ENCODE measurements around the gene MAN1B1. TPM values are rescaled to one million over a fixed set of nuclear protein-coding genes. Genes with fewer than 3 reads are reported as not detected.

Gene MAN1B1
- total RNA-seq, 1 donor from 2014 or later: 57.7 TPM

GRCh38 chr9:137149942-137150616 lies 63.3 kb downstream of the MAN1B1 start:
- Mint-ChIP-seq H3K4me3 (ENCODE audit: low read depth) (no peak overlapping the region), H3K27me3 (peaks cover 32% of the 10 kb centered on the region), H3K27ac (no peak overlapping the region), H3K36me3 (ENCODE audit: insufficient read depth) (no peaks in the 10 kb centered on the region), H3K4me1 (ENCODE audit: low read depth) (no peaks in the 10 kb centered on the region), H3K9me3 (ENCODE audit: low read depth) (no peaks in the 10 kb centered on the region)
- DNase-seq (ENCODE audit: low spot score, unreplicated experiment): no peak
- no peak for TF ChIP-seq CTCF (IDR thresholded peaks at IDR 0.05; ENCODE audit: unreplicated experiment)

GRCh38 chr9:137150617-137151457 lies 64.1 kb downstream of the MAN1B1 start:
- no peak for TF ChIP-seq CTCF (IDR thresholded peaks at IDR 0.05; ENCODE audit: unreplicated experiment)
- no peaks in the 10 kb centered on the region for H3K9me3 Mint-ChIP-seq (ENCODE audit: low read depth)
- H3K27me3 Mint-ChIP-seq: peaks cover 36% of the 10 kb centered on the region
- no peaks in the 10 kb centered on the region for H3K4me1 Mint-ChIP-seq (ENCODE audit: low read depth)
- no peaks in the 10 kb centered on the region for H3K36me3 Mint-ChIP-seq (ENCODE audit: insufficient read depth)
- DNase-seq (ENCODE audit: low spot score, unreplicated experiment): no peak
- H3K4me3 Mint-ChIP-seq (ENCODE audit: low read depth): no peak overlapping the region
- no peak overlapping the region for H3K27ac Mint-ChIP-seq

GRCh38 chr9:137152844-137153405 lies 66.1 kb downstream of the MAN1B1 start:
- Mint-ChIP-seq H3K27me3 (peaks cover 39% of the 10 kb centered on the region), H3K9me3 (ENCODE audit: low read depth) (no peaks in the 10 kb centered on the region), H3K36me3 (ENCODE audit: insufficient read depth) (no peaks in the 10 kb centered on the region), H3K4me3 (ENCODE audit: low read depth) (no peak overlapping the region), H3K4me1 (ENCODE audit: low read depth) (no peaks in the 10 kb centered on the region), H3K27ac (no peak overlapping the region)
- no peak for TF ChIP-seq CTCF (IDR thresholded peaks at IDR 0.05; ENCODE audit: unreplicated experiment)
- no peak for DNase-seq (ENCODE audit: low spot score, unreplicated experiment)

GRCh38 chr9:137156567-137157375 lies 70.0 kb downstream of the MAN1B1 start:
- H3K27ac Mint-ChIP-seq: no peak overlapping the region
- H3K9me3 Mint-ChIP-seq (ENCODE audit: low read depth): no peaks in the 10 kb centered on the region
- H3K36me3 Mint-ChIP-seq (ENCODE audit: insufficient read depth): no peaks in the 10 kb centered on the region
- no peaks in the 10 kb centered on the region for H3K4me1 Mint-ChIP-seq (ENCODE audit: low read depth)
- H3K4me3 Mint-ChIP-seq (ENCODE audit: low read depth): no peak overlapping the region
- H3K27me3 Mint-ChIP-seq: peaks cover 49% of the 10 kb centered on the region
- no peak for DNase-seq (ENCODE audit: low spot score, unreplicated experiment)
- TF ChIP-seq CTCF (IDR thresholded peaks at IDR 0.05; ENCODE audit: unreplicated experiment): no peak

Data from progenitor cell of endocrine pancreas (in vitro differentiated cells).